A549 (cell line): ENCODE measurements around the gene NCF2.

Experiments
- CBX8 ChIP-seq: fragments of 200-600 bp; sonication (generic); IDR thresholded peaks from 2 replicates; pipeline ENCODE4 v1.6.1; 2016
- CTCF ChIP-seq: fragments of >200 bp; sonication (Bioruptor Twin); formaldehyde crosslinking; IDR thresholded peaks from 3 replicates; pipeline ENCODE4 v1.5.1; 2016
- ELK1 ChIP-seq: fragments of 150-350 bp; IDR thresholded peaks from 2 replicates; pipeline ENCODE4 v1.6.1; 2014; ENCODE audit warnings: low read depth, mild to moderate bottlenecking, low read length
- HMGXB4 ChIP-seq: fragments of 250-450 bp; sonication (Bioruptor Pico); IDR thresholded peaks from 2 replicates; pipeline ENCODE4 v1.5.0; 2021; ENCODE audit warnings: mild to moderate bottlenecking, moderate library complexity, borderline replicate concordance
- JUN ChIP-seq, 2 experiments: fragments of >200 bp; sonication (Bioruptor Twin); formaldehyde crosslinking; IDR thresholded peaks; 2 replicates in 1 of 2; 3 replicates in 1 of 2; pipeline ENCODE4 v1.6.1; 2016 to 2017
- MAX ChIP-seq: IDR thresholded peaks from 2 replicates; pipeline ENCODE4 v1.6.1; 2012
- POLR2A ChIP-seq: IDR thresholded peaks from 2 replicates; pipeline ENCODE4 v1.6.1; 2012; ENCODE audit warnings: mild to moderate bottlenecking, low read length
- RAD21 ChIP-seq, 2 experiments: fragments of >200 bp in 1 of 2; sonication (Bioruptor Twin) in 1 of 2; formaldehyde crosslinking in 1 of 2; IDR thresholded peaks in 1 of 2; conservative IDR thresholded peaks in 1 of 2; 2 replicates in 1 of 2; 3 replicates in 1 of 2; pipeline ENCODE4 v1.6.1; 2012 to 2018; ENCODE audit warnings: inconsistent platforms in 1 of 2
- RFX5 ChIP-seq: fragments of 450-650 bp; IDR thresholded peaks from 2 replicates; pipeline ENCODE4 v1.7.1; 2014; ENCODE audit warnings: antibody characterized with exemption, mild to moderate bottlenecking, moderate library complexity
- ZNF302 ChIP-seq: fragments of 250-450 bp; sonication (Bioruptor Pico); IDR thresholded peaks from 2 replicates; pipeline ENCODE4 v1.9.0; 2021; ENCODE audit warnings: inconsistent platforms, mild to moderate bottlenecking, moderate library complexity

GRCh38 chr1:183577897-183578465, 12.3 kb downstream of the NCF2 start:
- TF ChIP-seq CTCF (no peak), MAX (no peak), CBX8 (no peak), RAD21 (conservative IDR thresholded peaks at IDR 0.05 in 1 of 2, IDR thresholded peaks at IDR 0.05 in 1 of 2) (no peak), JUN (IDR thresholded peaks at IDR 0.05) (no peak), ELK1 (no peak), POLR2A (no peak), RFX5 (no peak), HMGXB4 (no peak), ZNF302 (CRISPR knock-in tag) (no peak)
